ENCODE data around the gene RPA1.

DNA sequence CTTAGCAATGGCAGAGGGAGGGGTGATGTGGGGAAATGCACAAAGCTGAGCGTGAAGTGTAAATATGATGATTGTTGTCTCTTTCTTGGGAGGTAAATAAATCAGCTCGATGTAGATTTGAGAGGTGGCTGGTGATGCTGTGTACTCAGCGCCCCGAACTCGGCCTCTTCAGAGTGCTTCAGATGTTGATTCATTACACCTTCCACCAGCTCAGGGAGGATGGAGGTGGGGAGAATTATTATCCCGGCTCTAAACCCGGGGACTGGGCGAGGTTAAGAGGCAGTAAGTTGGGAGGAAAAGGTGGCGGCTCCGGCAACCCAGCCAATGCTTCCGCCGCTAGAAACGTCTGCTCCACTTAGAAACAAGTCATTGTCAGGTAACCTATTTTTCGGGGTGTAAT lies 86.5 kb downstream of the RPA1 start:
- TF ChIP-seq, protein P1, sequence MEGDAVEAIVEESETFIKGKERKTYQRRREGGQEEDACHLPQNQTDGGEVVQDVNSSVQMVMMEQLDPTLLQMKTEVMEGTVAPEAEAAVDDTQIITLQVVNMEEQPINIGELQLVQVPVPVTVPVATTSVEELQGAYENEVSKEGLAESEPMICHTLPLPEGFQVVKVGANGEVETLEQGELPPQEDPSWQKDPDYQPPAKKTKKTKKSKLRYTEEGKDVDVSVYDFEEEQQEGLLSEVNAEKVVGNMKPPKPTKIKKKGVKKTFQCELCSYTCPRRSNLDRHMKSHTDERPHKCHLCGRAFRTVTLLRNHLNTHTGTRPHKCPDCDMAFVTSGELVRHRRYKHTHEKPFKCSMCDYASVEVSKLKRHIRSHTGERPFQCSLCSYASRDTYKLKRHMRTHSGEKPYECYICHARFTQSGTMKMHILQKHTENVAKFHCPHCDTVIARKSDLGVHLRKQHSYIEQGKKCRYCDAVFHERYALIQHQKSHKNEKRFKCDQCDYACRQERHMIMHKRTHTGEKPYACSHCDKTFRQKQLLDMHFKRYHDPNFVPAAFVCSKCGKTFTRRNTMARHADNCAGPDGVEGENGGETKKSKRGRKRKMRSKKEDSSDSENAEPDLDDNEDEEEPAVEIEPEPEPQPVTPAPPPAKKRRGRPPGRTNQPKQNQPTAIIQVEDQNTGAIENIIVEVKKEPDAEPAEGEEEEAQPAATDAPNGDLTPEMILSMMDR (IDR thresholded peaks at IDR 0.05) = no peak
- TF ChIP-seq POLR2A (IDR thresholded peaks at IDR 0.05) = no peak

Data from uterus (tissue), 2 donors.